GM10248 (cell line): Measurements from ENCODE around the gene DYSF.

ENCODE experiments used
- CTCF ChIA-PET: fragments of 300-600 bp; sonication (Branson Sonifier 250); formaldehyde crosslinking; extraction: SDS; loops from one replicate; lab custom pipeline; 2021; ENCODE audit warnings: antibody characterized with exemption; lab: Yijun Ruan, JAX
- POLR2A ChIA-PET: fragments of 350-650 bp; sonication (Branson Sonifier 250); formaldehyde crosslinking; extraction: SDS; loops from one replicate; lab custom pipeline; 2020; ENCODE audit warnings: antibody characterized with exemption; lab: Yijun Ruan, JAX
- DNase-seq: peaks from one replicate; pipeline ENCODE4 v3.0.0; 2012; ENCODE audit errors: extremely low spot score
- CTCF ChIP-seq: IDR thresholded peaks from 2 replicates; pipeline ENCODE4 v1.5.1; 2012; ENCODE audit warnings: mild to moderate bottlenecking, low read depth; ENCODE audit errors: extremely low read depth, missing control alignments, control extremely low read depth

The DYSF gene

GRCh38 chr2:71674158-71674851, 220.9 kb downstream of the DYSF start:
- no peak for DNase-seq
- no peak for TF ChIP-seq CTCF
- ChIA-PET CTCF (no interaction called here), POLR2A (no interaction called here)

GRCh38 chr2:71675296-71675695, 221.9 kb downstream of the DYSF start:
- TF ChIP-seq CTCF = no peak
- ChIA-PET POLR2A (no interaction called here), CTCF (no interaction called here)
- no peak for DNase-seq

- no peak for TF ChIP-seq CTCF
- ChIA-PET POLR2A (no interaction called here), CTCF (no interaction called here)
- no peak for DNase-seq
Measured at GRCh38 chr2:71678874-71679273, 225.5 kb downstream of the DYSF start.

GRCh38 chr2:71679491-71679890, 226.1 kb downstream of the DYSF start:
- ChIA-PET POLR2A (no interaction called here), CTCF (no interaction called here)
- no peak for DNase-seq
- TF ChIP-seq CTCF = no peak

GRCh38 chr2:71680925-71681324, 227.6 kb downstream of the DYSF start:
- POLR2A ChIA-PET = no interaction called here

GRCh38 chr2:71681626-71682025, 228.3 kb downstream of the DYSF start:
- DNase-seq = no peak
- ChIA-PET CTCF (interaction anchor here (1.9 kb wide), 1 partner anchor 11 kb away, joined by 5 read pairs; no protein-coding TSS in a partner anchor), POLR2A (no interaction called here)
- TF ChIP-seq CTCF = no peak

More at GRCh38 chr2:71680925-71681324, 227.6 kb downstream of the DYSF start:
- CTCF ChIA-PET = interaction anchor here (1.9 kb wide), 1 partner anchor 12 kb away, joined by 5 read pairs; no protein-coding TSS in a partner anchor
- DNase-seq = no peak
- no peak for TF ChIP-seq CTCF
